Fibroblast of skin of scalp (primary cell): ENCODE results near the gene DRAP1.
"Not testable (repeated sequence)": the region's sequence is repeated elsewhere in the genome, so short reads cannot be mapped to it uniquely, and the experiment has no call there.

Experiments used
- DNase-seq: peaks from one replicate; pipeline ENCODE4 v3.0.0-alpha.2; 2013

DRAP1 gene

DNA sequence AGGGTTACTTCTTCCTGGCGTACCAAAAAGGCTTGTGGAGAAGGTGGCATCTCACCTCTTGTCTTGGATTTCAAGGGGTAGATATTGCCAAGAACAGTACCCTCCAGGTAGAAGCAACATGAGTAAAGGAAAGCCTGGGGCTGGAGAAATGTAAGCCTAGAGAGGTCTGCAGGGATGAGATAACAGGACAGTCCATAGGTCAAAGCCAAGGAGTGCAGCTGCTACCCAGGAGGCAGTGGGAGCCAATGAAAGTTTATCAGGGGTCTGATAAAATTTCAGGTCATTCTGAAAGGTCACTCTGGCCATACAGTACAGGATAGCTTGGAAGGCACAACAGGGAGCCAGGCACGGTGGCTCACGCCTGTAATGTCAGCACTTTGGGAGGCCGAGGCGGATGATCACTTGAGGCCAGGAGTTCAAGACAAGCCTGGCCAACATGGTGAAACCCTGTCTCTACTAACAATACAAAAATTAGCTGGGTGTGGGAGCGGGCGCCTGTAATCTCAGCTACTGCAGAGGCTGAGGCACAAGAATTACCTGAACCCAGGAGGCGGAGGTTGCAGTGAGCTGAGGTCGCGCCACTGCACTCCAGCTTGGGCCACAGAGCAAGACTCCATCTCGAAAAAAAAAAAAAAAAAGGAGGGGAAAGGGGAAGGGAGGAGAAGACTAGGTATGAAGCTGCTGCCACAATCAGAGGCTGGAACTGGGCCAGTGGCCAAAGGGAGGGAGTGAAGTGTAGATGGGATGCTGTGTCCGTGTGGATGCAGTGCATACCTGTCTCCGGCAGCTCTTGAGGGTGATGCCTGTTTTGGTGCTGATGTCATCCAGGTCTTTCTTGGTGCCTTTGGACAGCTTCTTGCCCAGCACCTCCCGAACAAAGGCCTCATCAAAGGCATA is 32.2 kb upstream of the DRAP1 start:
- no peak for DNase-seq

GRCh38 chr11:65887723-65888162 is 31.5 kb upstream of the DRAP1 start:
- DNase-seq, result no peak

- peak; percentile 98 for DNase-seq
Measured at GRCh38 chr11:65888163-65888814, 30.9 kb upstream of the DRAP1 start, which contains the start of gene FIBP. Gene FIBP (minus strand): TSS chr11:65888471. CDS start chr11:65888418, 53 bp downstream.

DNA sequence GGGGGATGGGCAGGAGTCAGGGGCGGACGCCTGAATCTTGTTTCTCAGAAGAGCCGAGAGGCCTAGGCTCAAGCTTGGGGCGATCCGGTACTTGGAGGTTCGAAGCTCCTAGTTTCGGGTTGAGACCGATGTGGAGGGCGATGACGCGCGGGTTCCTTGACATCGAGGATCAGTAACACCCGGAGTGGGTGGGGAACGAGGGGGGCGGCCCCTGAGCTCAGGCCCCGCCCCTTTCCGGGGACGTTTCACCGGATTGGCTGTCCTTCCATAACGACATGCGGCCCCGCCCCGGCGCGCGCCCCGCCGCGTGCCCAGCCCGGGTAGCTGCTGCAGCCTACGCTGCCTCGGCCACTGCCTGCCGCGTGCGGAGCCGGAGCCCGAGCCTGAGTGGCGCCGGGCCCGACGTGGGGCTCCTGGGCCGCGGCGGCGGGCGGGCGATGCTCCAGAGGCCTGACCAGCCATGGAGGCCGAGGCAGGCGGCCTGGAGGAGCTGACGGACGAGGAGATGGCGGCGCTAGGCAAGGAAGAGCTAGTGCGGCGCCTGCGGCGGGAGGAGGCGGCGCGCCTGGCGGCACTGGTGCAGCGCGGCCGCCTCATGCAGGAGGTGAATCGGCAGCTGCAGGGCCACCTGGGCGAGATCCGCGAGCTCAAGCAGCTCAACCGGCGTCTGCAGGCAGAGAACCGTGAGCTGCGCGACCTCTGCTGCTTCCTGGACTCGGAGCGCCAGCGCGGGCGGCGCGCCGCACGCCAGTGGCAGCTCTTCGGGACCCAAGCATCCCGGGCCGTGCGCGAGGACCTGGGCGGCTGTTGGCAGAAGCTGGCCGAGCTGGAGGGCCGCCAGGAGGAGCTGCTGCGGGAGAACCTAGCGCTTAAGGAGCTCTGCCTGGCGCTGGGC is 28.7 kb upstream of the DRAP1 start, which contains the start of gene CCDC85B:
Gene CCDC85B, plus strand, starts transcription at position 350 of the 895 bp plus-strand sequence. Its CDS starts 111 bp downstream, at position 461.
- peak; percentile 97 for DNase-seq

- no peak for DNase-seq
Measured at GRCh38 chr11:65891219-65892136, 27.7 kb upstream of the DRAP1 start.

- DNase-seq, result not testable (repeated sequence)
Measured at GRCh38 chr11:65892137-65892540, 27.1 kb upstream of the DRAP1 start.

- DNase-seq, result no peak
Measured at GRCh38 chr11:65892661-65893317, 26.4 kb upstream of the DRAP1 start.

DNA sequence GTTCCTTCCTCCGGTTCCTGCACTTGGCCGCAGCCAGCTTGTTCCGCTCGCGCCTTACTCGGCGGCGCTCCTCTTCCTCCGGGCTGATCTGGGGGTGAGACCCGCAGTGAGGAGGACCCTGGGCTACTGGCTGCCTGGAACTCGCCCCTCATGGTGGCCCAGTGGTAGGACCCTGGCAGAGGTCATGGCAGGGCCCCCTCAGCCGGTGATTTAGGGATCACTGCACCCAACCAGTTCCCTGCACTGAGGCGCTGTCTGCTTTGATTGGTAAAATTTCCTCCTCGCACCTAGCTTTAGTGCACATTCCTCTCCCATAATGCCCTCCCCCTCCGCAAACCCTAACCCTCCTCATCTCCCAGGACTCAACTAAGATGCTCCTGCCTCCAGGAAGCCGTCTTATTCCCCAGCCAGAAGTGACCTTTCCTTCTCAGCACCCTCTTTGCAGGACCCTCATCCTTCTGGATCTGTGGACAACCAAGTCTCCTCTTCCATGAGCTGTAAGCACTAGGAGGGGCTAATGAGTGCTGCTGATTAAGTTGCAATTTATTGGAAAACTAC is 25.1 kb upstream of the DRAP1 start:
- no peak for DNase-seq

DNA sequence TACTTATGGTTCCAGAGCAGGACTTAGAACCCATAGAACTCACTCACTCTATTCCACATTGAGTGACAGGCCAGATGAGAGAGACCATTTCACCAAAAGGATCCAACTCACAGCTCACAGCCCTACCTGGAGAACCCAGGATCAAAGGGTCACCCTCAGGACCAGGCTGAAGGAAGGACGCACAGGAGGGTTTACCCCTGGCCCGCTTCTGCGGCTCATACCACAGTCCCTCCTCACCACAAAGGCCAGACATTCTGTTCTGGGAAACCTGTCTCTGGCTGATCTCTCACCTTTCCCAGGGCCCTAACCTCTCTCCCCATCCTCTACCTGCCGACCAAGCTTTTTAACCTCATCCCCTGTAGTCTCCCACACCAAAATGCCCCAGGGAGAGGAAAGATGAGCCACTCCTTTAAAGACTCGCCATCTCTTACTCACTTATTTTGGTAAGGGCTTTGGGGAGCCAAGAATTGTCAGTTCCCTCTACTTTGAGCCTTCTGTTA is 23.7 kb upstream of the DRAP1 start:
- no peak for DNase-seq

DNA sequence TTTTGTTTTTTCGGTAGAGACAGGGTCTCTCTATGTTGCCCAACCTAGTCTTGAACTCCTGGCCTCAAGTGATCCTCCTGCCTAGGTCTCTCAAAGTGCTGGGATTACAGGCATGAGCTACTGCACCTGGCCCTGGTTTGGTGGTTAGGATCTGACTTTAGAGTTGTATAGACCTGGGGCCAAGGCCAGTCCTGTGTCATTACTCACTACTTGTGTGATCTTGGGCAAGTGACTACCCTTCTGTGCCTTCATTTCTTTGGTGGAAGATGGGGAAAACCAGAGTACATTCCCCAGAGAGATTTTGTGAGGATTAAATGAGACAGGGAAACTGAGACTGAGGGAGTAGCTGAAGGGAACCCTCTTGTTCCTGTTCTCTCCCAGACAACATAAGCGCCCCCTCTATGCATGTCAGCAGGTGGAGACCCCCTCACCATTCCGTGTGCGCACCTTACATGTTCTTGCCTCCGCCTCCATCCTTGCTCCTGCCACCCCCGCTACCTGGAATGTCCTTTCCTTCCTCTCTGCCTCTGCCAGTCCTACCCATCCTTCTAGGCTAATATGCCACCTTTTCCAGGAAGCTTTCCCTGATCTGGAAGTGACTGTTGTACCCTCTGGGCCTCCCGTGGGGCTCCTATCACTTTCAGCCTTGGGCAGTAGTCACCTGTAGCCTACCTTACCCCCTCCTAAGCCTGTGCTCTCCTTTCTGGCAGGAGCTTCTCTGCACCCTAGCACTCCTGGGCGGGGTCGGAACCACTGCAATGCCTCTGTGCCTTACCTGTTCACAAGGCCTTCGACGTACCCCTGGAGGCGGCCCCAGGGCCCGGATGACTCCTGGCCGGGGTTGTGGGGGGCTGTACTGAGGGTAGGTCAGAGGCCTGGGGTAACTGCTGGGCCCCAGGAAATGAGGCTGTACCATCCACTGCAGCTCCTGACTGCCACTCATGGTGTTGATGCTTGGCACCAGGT is 22.9 kb upstream of the DRAP1 start:
- DNase-seq, result no peak

GRCh38 chr11:65897020-65897471 is 22.2 kb upstream of the DRAP1 start:
- no peak for DNase-seq

DNA sequence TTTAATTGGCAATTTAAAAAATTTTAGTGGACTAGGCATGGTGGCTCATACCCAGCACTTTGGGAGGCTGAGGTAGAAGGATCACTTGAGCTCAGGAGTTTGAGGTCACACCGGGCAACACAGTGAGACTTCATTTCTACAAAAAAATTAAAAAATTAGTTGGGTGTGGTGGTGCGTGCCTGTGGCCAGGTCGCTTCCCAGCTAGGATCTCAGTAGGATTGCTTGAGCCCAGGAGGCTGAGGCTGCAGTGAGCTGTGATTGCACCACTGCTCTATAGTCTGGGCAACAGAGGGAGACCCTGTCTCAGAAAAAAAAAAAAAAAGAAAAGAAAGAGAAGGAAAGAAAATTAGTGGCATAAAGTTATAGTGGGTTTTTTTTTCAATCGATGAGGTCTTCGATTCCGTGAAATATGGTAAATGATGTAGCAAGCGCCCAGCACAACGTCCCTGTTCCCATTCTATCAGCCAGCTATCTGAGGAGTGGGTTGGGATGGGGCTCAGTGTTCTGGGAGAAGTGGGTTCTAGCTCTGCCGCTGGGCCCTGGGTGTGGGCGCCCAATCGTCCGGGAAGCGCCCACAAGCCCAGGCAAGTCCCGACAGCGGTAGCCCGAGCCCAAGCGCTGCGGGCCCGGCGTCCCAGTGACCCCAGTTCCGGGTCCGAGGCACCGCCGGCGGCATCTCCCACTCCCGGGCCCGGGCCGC is 20.4 kb upstream of the DRAP1 start:
- DNase-seq, result no peak

- DNase-seq, result peak; percentile 85
Measured at GRCh38 chr11:65899356-65900124, 19.7 kb upstream of the DRAP1 start.

- DNase-seq, result peak; percentile 97
Measured at GRCh38 chr11:65900125-65900898, 18.9 kb upstream of the DRAP1 start, which contains the start of gene FOSL1. Gene FOSL1 (minus strand): TSS chr11:65900388. CDS start chr11:65900339, 49 bp downstream.

GRCh38 chr11:65900899-65901180 is 18.4 kb upstream of the DRAP1 start:
- no peak for DNase-seq

DNA sequence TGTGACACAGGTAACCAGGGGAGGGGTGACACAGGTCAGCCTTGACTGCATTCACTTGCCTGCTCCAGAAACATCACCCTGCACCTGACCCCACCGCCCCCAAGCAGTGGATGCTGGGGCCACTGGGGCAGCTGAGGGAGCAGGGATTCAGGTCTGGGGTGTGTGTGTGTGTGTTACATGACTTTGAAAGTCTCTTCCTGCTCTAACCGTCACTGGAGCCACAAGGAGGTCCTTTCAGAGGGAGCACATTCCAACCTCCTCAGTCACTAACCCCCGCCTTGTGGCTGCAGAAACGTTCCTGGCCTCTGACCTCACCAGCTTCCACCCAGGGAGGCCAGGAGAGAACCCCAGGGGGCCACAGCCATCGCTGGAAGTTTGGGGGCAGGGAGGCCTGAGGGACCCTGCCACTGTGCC is 16.2 kb upstream of the DRAP1 start:
- peak; percentile 96 for DNase-seq

DNA sequence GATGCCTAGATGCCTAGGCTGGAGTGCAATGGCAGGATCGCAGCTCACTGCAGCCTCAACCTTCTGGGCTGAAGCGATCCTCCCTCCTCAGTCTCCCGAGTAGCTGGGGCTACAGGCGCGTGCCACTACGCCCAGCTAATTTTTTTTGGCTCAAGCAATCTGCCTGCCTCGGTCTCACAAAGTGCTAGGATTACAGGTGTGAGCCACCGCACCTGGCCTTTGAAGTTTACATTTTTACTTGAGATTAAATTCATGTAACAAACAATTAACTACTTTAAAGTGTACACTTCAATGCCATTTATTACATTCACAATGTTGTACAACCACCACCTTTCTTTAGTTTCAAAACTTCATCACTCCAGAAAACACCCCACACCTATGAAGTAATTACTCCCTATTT is 15.5 kb upstream of the DRAP1 start:
- no peak for DNase-seq
